ENCODE results near the gene ENTPD6.

- TF ChIP-seq CTCF (IDR thresholded peaks at IDR 0.05), result no peak
- TF ChIP-seq POLR2A (IDR thresholded peaks at IDR 0.05), result no peak
These were observed 49.5 kb downstream of the ENTPD6 start for GRCh38 chr20:25244976-25245375.

Data from right lobe of liver (tissue), 4 donors.